ENCODE data around the gene INAVA.

Gene INAVA

GRCh38 chr1:200894712-200895442 is at the start of gene INAVA:
Gene INAVA (plus strand): TSS chr1:200894900. CDS start chr1:200898401, 3,501 bp downstream.
- DNase-seq (ENCODE audit: low read depth in 3 of 3) = no peak

- DNase-seq (ENCODE audit: low read depth in 3 of 3) = no peak
Measured at GRCh38 chr1:200845360-200845759, 49.3 kb upstream of the INAVA start.

- no peak for DNase-seq (ENCODE audit: low read depth in 3 of 3)
Measured at GRCh38 chr1:200846398-200846797, 48.3 kb upstream of the INAVA start.

GRCh38 chr1:200849430-200849829 is 45.3 kb upstream of the INAVA start:
- DNase-seq (ENCODE audit: low read depth in 3 of 3) = no peak

GRCh38 chr1:200850554-200850953 is 44.1 kb upstream of the INAVA start:
- DNase-seq (ENCODE audit: low read depth in 3 of 3) = no peak

GRCh38 chr1:200856716-200857357 is 37.9 kb upstream of the INAVA start:
- DNase-seq (ENCODE audit: low read depth in 3 of 3) = no peak

- no peak for DNase-seq (ENCODE audit: low read depth in 3 of 3)
Measured at GRCh38 chr1:200857804-200858203, 36.9 kb upstream of the INAVA start.

- no peak for DNase-seq (ENCODE audit: low read depth in 3 of 3)
Measured at GRCh38 chr1:200861937-200862647, 32.6 kb upstream of the INAVA start.

GRCh38 chr1:200862713-200863415 is 31.8 kb upstream of the INAVA start:
- DNase-seq (ENCODE audit: low read depth in 3 of 3) = no peak

- no peak for DNase-seq (ENCODE audit: low read depth in 3 of 3)
Measured at GRCh38 chr1:200866116-200866515, 28.6 kb upstream of the INAVA start.

- DNase-seq (ENCODE audit: low read depth in 3 of 3) = peak in 2 of 3 donors; percentile 34 to 53
Measured at GRCh38 chr1:200866521-200866920, 28.2 kb upstream of the INAVA start.

- no peak for DNase-seq (ENCODE audit: low read depth in 3 of 3)
Measured at GRCh38 chr1:200867018-200867811, 27.5 kb upstream of the INAVA start.

- DNase-seq (ENCODE audit: low read depth in 3 of 3) = no peak
Measured at GRCh38 chr1:200869376-200869752, 25.3 kb upstream of the INAVA start.

GRCh38 chr1:200869753-200870391 is 24.8 kb upstream of the INAVA start:
- DNase-seq (ENCODE audit: low read depth in 3 of 3) = no peak

- no peak for DNase-seq (ENCODE audit: low read depth in 3 of 3)
Measured at GRCh38 chr1:200872446-200873115, 22.1 kb upstream of the INAVA start, which contains the start of gene GPR25. Gene GPR25 (plus strand): TSS chr1:200872981. CDS start chr1:200873038, 57 bp downstream.

- DNase-seq (ENCODE audit: low read depth in 3 of 3) = no peak
Measured at GRCh38 chr1:200873116-200873670, 21.5 kb upstream of the INAVA start.

GRCh38 chr1:200873671-200874397 is 20.9 kb upstream of the INAVA start:
- DNase-seq (ENCODE audit: low read depth in 3 of 3) = no peak

GRCh38 chr1:200874694-200875093 is 20.0 kb upstream of the INAVA start:
- DNase-seq (ENCODE audit: low read depth in 3 of 3) = no peak

- no peak for DNase-seq (ENCODE audit: low read depth in 3 of 3)
Measured at GRCh38 chr1:200875416-200875815, 19.3 kb upstream of the INAVA start.

Data from stimulated activated CD4-positive, alpha-beta T cell treated with anti-CD3 and anti-CD28 coated beads, TNF-alpha, amount 100 ng/mL, for 48 hours (primary cell).